Measurements from ENCODE around the gene CFAP53.

CFAP53 gene

GRCh38 chr18:50287441-50288347 is 21.4 kb upstream of the CFAP53 start, which contains the start of gene CXXC1:
TSS of gene CXXC1 (minus strand) at chr18:50287692. CDS start at chr18:50287589, 103 bp downstream.
- DNase-seq = peak; percentile 99

- DNase-seq = no peak
Measured at GRCh38 chr18:50287028-50287440, 20.7 kb upstream of the CFAP53 start.

- peak; percentile 34 for DNase-seq
Measured at GRCh38 chr18:50286391-50287027, 20.2 kb upstream of the CFAP53 start.

GRCh38 chr18:50285631-50286321 is 19.5 kb upstream of the CFAP53 start:
- DNase-seq = no peak

- DNase-seq = no peak
Measured at GRCh38 chr18:50285071-50285470, 18.8 kb upstream of the CFAP53 start.

- peak; percentile 17 for DNase-seq
Measured at GRCh38 chr18:50284255-50284885, 18.1 kb upstream of the CFAP53 start.

GRCh38 chr18:50283469-50284209 is 17.3 kb upstream of the CFAP53 start:
- DNase-seq = no peak

- DNase-seq = no peak
Measured at GRCh38 chr18:50282521-50283335, 16.4 kb upstream of the CFAP53 start.

- DNase-seq = no peak
Measured at GRCh38 chr18:50281972-50282520, 15.8 kb upstream of the CFAP53 start.

GRCh38 chr18:50281295-50281971 is 15.1 kb upstream of the CFAP53 start, which contains the start of gene MBD1:
TSS of gene MBD1 (minus strand) at chr18:50281523. CDS start at chr18:50279992, 1,531 bp downstream.
- DNase-seq = peak; percentile 97

GRCh38 chr18:50280707-50281294 is 14.5 kb upstream of the CFAP53 start:
- DNase-seq = no peak

- DNase-seq = no peak
Measured at GRCh38 chr18:50279752-50280151, 13.5 kb upstream of the CFAP53 start.

GRCh38 chr18:50277942-50278341 is 11.6 kb upstream of the CFAP53 start:
- peak; percentile 9 for DNase-seq

- no peak for DNase-seq
Measured at GRCh38 chr18:50276452-50276851, 10.2 kb upstream of the CFAP53 start.

- no peak for DNase-seq
Measured at GRCh38 chr18:50275503-50276036, 9.3 kb upstream of the CFAP53 start.

GRCh38 chr18:50274941-50275340 is 8.6 kb upstream of the CFAP53 start:
- DNase-seq = no peak

- no peak for DNase-seq
Measured at GRCh38 chr18:50274044-50274442, 7.7 kb upstream of the CFAP53 start.

GRCh38 chr18:50273203-50274043 is 7.1 kb upstream of the CFAP53 start:
- DNase-seq = no peak
